ENCODE measurements around the gene CCSER1. TPM values are rescaled to one million over a fixed set of nuclear protein-coding genes. Genes with fewer than 3 reads are reported as not detected.

The CCSER1 gene
- total RNA-seq, 6 donors from 2014 or later, result 4.4 to 26.1 (median 13.8) TPM

DNA sequence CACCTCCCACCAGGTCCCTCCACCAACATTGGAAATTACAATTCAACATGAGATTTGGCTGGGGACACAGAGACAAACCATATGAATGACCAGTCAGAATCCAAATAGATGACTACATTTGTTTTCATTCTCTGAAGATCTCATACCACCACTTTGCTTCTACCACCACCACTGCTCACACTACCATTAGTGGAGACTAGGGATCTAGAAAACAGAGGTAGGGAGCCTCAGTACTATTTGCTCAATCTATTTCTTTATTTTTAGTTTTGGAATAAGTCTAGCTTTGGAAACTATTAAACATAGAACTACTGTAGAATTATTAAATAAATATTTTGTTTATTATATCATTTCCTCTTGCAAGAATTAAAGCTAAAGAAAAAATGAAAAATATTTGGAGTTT is 727.9 kb downstream of the CCSER1 start:
- Histone ChIP-seq H3K36me3 (no peaks in the 10 kb centered on the region), H3K4me3 (no peak overlapping the region), H3K4me1 (no peaks in the 10 kb centered on the region), H3K27me3 (no peaks in the 10 kb centered on the region), H3K27ac (no peak overlapping the region), H3K9me3 (no peaks in the 10 kb centered on the region)
- TF ChIP-seq POLR2A (IDR thresholded peaks at IDR 0.05), result no peak
- no peak for TF ChIP-seq POLR2AphosphoS5 (IDR thresholded peaks at IDR 0.05)
- no peak for TF ChIP-seq EP300 (IDR thresholded peaks at IDR 0.05)
- TF ChIP-seq, protein P1, sequence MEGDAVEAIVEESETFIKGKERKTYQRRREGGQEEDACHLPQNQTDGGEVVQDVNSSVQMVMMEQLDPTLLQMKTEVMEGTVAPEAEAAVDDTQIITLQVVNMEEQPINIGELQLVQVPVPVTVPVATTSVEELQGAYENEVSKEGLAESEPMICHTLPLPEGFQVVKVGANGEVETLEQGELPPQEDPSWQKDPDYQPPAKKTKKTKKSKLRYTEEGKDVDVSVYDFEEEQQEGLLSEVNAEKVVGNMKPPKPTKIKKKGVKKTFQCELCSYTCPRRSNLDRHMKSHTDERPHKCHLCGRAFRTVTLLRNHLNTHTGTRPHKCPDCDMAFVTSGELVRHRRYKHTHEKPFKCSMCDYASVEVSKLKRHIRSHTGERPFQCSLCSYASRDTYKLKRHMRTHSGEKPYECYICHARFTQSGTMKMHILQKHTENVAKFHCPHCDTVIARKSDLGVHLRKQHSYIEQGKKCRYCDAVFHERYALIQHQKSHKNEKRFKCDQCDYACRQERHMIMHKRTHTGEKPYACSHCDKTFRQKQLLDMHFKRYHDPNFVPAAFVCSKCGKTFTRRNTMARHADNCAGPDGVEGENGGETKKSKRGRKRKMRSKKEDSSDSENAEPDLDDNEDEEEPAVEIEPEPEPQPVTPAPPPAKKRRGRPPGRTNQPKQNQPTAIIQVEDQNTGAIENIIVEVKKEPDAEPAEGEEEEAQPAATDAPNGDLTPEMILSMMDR (IDR thresholded peaks at IDR 0.05), result no peak
- ATAC-seq (ENCODE audit: low FRiP score in 2 of 2), result no peak
- no peak for DNase-seq

GRCh38 chr4:90857081-90857820 is 730.1 kb downstream of the CCSER1 start:
- 89 to 100% methylated on average over 2 of the region's 2 CpGs for WGBS, 2 donors
- Histone ChIP-seq H3K9me3 (no peaks in the 10 kb centered on the region), H3K4me1 (no peaks in the 10 kb centered on the region), H3K36me3 (no peaks in the 10 kb centered on the region), H3K27me3 (no peaks in the 10 kb centered on the region), H3K27ac (no peak overlapping the region), H3K4me3 (no peak overlapping the region)
- no peak for ATAC-seq (ENCODE audit: low FRiP score in 2 of 2)
- TF ChIP-seq POLR2A (IDR thresholded peaks at IDR 0.05) (no peak), POLR2AphosphoS5 (IDR thresholded peaks at IDR 0.05) (no peak), EP300 (IDR thresholded peaks at IDR 0.05) (no peak)
- TF ChIP-seq, protein P1 (IDR thresholded peaks at IDR 0.05), result no peak
- DNase-seq, result no peak

- DNase-seq (no peak), ATAC-seq (ENCODE audit: low FRiP score in 2 of 2) (no peak)
- TF ChIP-seq EP300 (IDR thresholded peaks at IDR 0.05), result no peak
- no peak for TF ChIP-seq POLR2AphosphoS5 (IDR thresholded peaks at IDR 0.05)
- no peak for TF ChIP-seq POLR2A (IDR thresholded peaks at IDR 0.05)
- TF ChIP-seq, protein P1 (IDR thresholded peaks at IDR 0.05), result no peak
- no peaks in the 10 kb centered on the region for H3K27me3 ChIP-seq
- H3K27ac ChIP-seq, result no peak overlapping the region
- H3K9me3 ChIP-seq, result no peaks in the 10 kb centered on the region
- WGBS, 2 donors, result 75 to 80% methylated on average over 2 of the region's 2 CpGs
- H3K4me3 ChIP-seq, result no peak overlapping the region
- H3K36me3 ChIP-seq, result no peaks in the 10 kb centered on the region
- no peaks in the 10 kb centered on the region for H3K4me1 ChIP-seq
These were observed 748.6 kb downstream of the CCSER1 start for GRCh38 chr4:90875791-90876190.

DNA sequence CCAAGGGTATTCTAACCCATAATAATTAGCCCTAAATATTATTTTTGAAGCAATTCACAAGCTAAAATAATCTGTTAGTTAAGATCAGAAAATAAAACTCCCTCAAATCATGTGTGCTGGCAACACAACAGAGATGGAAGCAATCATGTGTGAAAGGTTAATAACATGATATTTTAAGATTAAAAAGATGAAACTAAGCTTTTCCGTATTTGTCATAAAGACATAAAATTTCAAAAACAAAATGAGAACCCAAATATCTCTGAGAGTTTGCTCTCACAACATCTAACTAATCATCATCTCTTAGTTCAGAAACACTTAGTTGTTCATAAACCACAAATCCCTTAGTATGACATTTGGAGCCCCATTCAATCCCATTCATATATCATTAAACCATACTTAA is 749.1 kb downstream of the CCSER1 start:
- no peaks in the 10 kb centered on the region for H3K4me1 ChIP-seq
- H3K27ac ChIP-seq, result no peak overlapping the region
- ATAC-seq (ENCODE audit: low FRiP score in 2 of 2), result no peak
- whole genome bisulfite sequencing, 2 donors, result 77 to 78% methylated on average over 1 of the region's 1 CpG
- no peaks in the 10 kb centered on the region for H3K27me3 ChIP-seq
- TF ChIP-seq, protein P1 (IDR thresholded peaks at IDR 0.05), result no peak
- TF ChIP-seq EP300 (IDR thresholded peaks at IDR 0.05) (no peak), POLR2AphosphoS5 (IDR thresholded peaks at IDR 0.05) (no peak), POLR2A (IDR thresholded peaks at IDR 0.05) (no peak)
- no peak overlapping the region for H3K4me3 ChIP-seq
- no peak for DNase-seq
- H3K9me3 ChIP-seq, result no peaks in the 10 kb centered on the region
- no peaks in the 10 kb centered on the region for H3K36me3 ChIP-seq

- DNase-seq (no peak), ATAC-seq (ENCODE audit: low FRiP score in 2 of 2) (no peak)
- Histone ChIP-seq H3K36me3 (no peaks in the 10 kb centered on the region), H3K4me3 (no peak overlapping the region), H3K27me3 (no peaks in the 10 kb centered on the region), H3K9me3 (no peaks in the 10 kb centered on the region), H3K4me1 (no peaks in the 10 kb centered on the region), H3K27ac (no peak overlapping the region)
- TF ChIP-seq, protein P1 (IDR thresholded peaks at IDR 0.05), result no peak
- TF ChIP-seq POLR2A (IDR thresholded peaks at IDR 0.05), result no peak
- TF ChIP-seq EP300 (IDR thresholded peaks at IDR 0.05), result no peak
- no peak for TF ChIP-seq POLR2AphosphoS5 (IDR thresholded peaks at IDR 0.05)
- 60 to 67% methylated on average over 3 of the region's 3 CpGs for WGBS, 2 donors
These were observed 756.3 kb downstream of the CCSER1 start for GRCh38 chr4:90883519-90883918.

Measured in upper lobe of left lung (tissue), 6 donors.